H1 (cell line): ENCODE results near the gene GCK. TPM values are rescaled to one million over a fixed set of nuclear protein-coding genes. Genes with fewer than 3 reads are reported as not detected.

Experiments used
- TAF1 ChIP-seq: IDR thresholded peaks from 2 replicates; pipeline ENCODE4 v1.6.1; 2011; ENCODE audit warnings: mild to moderate bottlenecking, low read depth, low read length
- polyA plus RNA-seq, 7 experiments: library from polyadenylated mRNA; depleted of rRNA in 3 of 7; stranded (reverse) in 5 of 7; unstranded in 2 of 7; fragments of >200 nt in 5 of 7; fragments of 200-250 nt in 2 of 7; gene quantifications; 1 replicate in 5 of 7; 2 replicates in 1 of 7; 4 replicates in 1 of 7; pipeline versions ENCODE4 v1.2.1 to v1.2.3, GENCODE V29; 2011 to 2013; ENCODE audit warnings: missing spikeins in 2 of 7, mixed read lengths in 2 of 7
- total RNA-seq: library from RNA; stranded (reverse); fragmentation: NEBNext Ultra II Directional; extraction: Animal tissue kit (Norgen Biotek cat#: 25700); gene quantifications from 2 replicates; pipeline ENCODE4 v1.2.1, GENCODE V29; 2021
- TF ChIP-seq, protein P1 (sequence below): fragments of 300-600 bp; sonication (generic); IDR thresholded peaks from 2 replicates; pipeline ENCODE4 v1.7.1; 2012; ENCODE audit warnings: low read length, moderate library complexity, mild to moderate bottlenecking, inconsistent platforms; ENCODE audit not compliant: insufficient replicate concordance

The GCK gene
- total and polyA plus RNA-seq, 2 of the 8 experiments (the other 6 are each of a cell fraction or from before 2014, with no cell fraction given), result 2.4 to 4.9 TPM

DNA sequence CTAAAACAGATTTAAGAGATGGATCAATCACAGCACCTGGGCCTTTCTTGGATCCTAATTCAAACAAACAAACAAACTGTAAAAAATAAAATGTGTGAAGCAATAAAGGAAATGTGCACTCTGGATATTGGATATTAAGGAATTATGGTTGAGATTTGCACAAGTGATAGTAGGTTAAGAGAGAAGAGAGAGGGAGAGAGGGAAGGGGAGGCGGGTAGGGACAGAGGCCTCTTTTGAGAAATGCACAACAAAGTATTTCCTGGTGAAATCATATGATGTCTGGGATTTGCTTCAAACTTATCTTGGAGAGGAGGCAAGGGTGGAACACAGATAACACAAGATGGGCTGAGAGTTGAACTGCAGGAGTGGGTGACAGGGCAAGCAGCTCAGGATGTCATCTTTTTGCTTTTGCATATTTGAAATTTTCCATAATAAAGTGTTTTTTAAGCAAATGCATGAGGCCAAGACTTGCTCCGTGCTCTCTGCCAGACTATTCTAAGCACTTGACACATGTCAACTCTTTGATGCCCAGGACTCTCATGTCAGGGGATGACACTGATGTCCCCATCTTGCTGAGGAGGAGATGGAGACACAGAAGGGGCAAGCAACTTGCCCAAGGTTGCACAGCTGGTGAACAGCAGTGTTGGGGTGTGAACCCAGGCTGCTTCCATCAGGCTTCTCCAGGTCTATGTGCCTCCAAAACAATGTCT is 94.2 kb downstream of the GCK start (continued):
- TF ChIP-seq, protein P1, sequence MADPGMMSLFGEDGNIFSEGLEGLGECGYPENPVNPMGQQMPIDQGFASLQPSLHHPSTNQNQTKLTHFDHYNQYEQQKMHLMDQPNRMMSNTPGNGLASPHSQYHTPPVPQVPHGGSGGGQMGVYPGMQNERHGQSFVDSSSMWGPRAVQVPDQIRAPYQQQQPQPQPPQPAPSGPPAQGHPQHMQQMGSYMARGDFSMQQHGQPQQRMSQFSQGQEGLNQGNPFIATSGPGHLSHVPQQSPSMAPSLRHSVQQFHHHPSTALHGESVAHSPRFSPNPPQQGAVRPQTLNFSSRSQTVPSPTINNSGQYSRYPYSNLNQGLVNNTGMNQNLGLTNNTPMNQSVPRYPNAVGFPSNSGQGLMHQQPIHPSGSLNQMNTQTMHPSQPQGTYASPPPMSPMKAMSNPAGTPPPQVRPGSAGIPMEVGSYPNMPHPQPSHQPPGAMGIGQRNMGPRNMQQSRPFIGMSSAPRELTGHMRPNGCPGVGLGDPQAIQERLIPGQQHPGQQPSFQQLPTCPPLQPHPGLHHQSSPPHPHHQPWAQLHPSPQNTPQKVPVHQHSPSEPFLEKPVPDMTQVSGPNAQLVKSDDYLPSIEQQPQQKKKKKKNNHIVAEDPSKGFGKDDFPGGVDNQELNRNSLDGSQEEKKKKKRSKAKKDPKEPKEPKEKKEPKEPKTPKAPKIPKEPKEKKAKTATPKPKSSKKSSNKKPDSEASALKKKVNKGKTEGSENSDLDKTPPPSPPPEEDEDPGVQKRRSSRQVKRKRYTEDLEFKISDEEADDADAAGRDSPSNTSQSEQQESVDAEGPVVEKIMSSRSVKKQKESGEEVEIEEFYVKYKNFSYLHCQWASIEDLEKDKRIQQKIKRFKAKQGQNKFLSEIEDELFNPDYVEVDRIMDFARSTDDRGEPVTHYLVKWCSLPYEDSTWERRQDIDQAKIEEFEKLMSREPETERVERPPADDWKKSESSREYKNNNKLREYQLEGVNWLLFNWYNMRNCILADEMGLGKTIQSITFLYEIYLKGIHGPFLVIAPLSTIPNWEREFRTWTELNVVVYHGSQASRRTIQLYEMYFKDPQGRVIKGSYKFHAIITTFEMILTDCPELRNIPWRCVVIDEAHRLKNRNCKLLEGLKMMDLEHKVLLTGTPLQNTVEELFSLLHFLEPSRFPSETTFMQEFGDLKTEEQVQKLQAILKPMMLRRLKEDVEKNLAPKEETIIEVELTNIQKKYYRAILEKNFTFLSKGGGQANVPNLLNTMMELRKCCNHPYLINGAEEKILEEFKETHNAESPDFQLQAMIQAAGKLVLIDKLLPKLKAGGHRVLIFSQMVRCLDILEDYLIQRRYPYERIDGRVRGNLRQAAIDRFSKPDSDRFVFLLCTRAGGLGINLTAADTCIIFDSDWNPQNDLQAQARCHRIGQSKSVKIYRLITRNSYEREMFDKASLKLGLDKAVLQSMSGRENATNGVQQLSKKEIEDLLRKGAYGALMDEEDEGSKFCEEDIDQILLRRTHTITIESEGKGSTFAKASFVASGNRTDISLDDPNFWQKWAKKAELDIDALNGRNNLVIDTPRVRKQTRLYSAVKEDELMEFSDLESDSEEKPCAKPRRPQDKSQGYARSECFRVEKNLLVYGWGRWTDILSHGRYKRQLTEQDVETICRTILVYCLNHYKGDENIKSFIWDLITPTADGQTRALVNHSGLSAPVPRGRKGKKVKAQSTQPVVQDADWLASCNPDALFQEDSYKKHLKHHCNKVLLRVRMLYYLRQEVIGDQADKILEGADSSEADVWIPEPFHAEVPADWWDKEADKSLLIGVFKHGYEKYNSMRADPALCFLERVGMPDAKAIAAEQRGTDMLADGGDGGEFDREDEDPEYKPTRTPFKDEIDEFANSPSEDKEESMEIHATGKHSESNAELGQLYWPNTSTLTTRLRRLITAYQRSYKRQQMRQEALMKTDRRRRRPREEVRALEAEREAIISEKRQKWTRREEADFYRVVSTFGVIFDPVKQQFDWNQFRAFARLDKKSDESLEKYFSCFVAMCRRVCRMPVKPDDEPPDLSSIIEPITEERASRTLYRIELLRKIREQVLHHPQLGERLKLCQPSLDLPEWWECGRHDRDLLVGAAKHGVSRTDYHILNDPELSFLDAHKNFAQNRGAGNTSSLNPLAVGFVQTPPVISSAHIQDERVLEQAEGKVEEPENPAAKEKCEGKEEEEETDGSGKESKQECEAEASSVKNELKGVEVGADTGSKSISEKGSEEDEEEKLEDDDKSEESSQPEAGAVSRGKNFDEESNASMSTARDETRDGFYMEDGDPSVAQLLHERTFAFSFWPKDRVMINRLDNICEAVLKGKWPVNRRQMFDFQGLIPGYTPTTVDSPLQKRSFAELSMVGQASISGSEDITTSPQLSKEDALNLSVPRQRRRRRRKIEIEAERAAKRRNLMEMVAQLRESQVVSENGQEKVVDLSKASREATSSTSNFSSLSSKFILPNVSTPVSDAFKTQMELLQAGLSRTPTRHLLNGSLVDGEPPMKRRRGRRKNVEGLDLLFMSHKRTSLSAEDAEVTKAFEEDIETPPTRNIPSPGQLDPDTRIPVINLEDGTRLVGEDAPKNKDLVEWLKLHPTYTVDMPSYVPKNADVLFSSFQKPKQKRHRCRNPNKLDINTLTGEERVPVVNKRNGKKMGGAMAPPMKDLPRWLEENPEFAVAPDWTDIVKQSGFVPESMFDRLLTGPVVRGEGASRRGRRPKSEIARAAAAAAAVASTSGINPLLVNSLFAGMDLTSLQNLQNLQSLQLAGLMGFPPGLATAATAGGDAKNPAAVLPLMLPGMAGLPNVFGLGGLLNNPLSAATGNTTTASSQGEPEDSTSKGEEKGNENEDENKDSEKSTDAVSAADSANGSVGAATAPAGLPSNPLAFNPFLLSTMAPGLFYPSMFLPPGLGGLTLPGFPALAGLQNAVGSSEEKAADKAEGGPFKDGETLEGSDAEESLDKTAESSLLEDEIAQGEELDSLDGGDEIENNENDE, result no peak
- no peak for TF ChIP-seq TAF1
